D721Med (cell line): ENCODE measurements around the gene GUCY2C.
"Not testable (repeated sequence)": the region's sequence is repeated elsewhere in the genome, so short reads cannot be mapped to it uniquely, and the experiment has no call there.

ENCODE experiments used
- DNase-seq: peaks from one replicate; pipeline ENCODE4 v3.0.0; 2011; ENCODE audit warnings: low spot score; ENCODE audit not compliant: insufficient read length
- FAIRE-seq: peaks from 2 replicates; lab custom pipeline; 2011; peaks lifted over from hg19 to GRCh38; lab: Jason Lieb, UNC
- TF ChIP-seq, protein P1 (sequence below): IDR thresholded peaks from 2 replicates; pipeline ENCODE4 v1.5.1; 2012; ENCODE audit warnings: mild to moderate bottlenecking, control low read depth; ENCODE audit not compliant: insufficient read depth; ENCODE audit errors: missing control alignments

GUCY2C gene

DNA sequence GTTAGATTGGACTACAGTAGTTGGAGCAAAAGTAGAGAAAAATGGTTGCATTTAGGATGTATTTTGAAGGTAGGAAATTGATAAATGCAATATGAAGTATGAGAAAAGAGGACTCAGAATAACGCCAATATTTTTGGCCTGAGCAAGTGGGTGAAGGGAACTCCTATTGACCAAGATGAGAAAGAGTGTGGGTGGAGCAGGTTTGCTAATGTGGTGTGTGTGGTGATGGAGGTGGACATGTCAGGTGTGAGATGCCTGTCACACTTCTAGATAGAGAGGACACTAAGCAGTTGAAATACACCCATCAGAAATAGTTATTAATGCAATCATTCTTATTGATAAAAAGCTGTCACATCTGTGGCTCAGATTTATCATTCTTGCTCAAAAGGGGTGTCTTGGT lies 7.3 kb downstream of the GUCY2C start:
- DNase-seq: no peak
- TF ChIP-seq, protein P1, sequence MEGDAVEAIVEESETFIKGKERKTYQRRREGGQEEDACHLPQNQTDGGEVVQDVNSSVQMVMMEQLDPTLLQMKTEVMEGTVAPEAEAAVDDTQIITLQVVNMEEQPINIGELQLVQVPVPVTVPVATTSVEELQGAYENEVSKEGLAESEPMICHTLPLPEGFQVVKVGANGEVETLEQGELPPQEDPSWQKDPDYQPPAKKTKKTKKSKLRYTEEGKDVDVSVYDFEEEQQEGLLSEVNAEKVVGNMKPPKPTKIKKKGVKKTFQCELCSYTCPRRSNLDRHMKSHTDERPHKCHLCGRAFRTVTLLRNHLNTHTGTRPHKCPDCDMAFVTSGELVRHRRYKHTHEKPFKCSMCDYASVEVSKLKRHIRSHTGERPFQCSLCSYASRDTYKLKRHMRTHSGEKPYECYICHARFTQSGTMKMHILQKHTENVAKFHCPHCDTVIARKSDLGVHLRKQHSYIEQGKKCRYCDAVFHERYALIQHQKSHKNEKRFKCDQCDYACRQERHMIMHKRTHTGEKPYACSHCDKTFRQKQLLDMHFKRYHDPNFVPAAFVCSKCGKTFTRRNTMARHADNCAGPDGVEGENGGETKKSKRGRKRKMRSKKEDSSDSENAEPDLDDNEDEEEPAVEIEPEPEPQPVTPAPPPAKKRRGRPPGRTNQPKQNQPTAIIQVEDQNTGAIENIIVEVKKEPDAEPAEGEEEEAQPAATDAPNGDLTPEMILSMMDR: no peak
- no peak for FAIRE-seq

DNA sequence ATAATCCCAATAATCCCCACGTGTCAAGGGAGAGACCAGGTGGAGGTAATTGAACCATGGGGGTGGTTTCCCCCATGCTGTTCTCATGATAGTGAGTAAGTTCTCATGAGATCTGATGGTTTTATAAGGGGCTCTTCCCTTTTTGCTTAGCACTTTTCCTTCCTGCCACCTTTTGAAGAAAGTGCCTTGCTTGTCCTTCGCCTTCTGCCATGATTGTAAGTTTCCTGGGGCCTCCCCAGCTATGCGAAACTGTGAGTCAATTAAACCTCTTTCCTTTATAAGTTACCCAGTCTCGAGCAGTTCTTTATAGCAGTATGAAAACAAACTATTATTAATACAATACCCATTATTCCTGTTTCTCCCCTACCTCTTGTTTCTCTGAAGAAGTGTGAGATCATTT lies 14.2 kb downstream of the GUCY2C start:
- not testable (repeated sequence) for DNase-seq, FAIRE-seq

DNA sequence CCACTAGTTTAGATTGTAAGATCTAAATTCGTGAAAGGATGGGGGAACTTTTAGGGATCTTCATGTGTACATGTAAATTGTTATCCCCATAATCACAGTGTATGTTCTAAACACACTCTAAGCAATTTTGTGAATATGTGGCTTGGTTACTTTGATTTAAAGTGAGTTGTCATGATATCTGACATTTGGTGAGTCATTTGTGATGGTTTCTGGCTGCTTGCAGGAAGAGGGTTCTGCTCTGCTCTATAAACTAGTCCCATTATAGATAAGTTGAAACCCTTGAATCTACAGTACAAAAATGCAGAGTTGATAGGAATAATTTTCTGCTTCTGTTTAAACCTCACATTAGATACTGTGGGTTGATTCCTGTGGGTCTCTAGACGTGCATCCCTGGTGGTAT lies 14.8 kb downstream of the GUCY2C start:
- TF ChIP-seq, protein P1: no peak
- no peak for DNase-seq
- no peak for FAIRE-seq

DNA sequence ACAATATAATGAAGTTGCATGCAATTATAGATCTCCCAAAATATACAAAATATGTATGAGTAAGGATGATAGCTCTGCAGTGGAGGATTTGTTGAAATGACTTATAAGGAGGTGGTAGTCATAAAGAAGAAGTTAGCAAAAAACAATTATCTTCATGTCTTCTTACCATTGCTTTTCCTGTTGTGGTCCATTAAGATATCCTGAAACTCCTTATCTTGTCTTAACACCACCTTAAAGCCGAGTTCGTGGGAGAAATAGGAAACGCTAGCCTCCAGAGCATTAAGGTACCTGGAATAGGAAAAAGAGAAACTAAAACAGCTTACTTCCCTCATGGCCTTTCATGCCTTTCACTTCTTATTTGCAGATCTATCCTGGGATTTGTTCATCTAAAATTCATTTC lies 15.2 kb downstream of the GUCY2C start:
- FAIRE-seq (no peak), DNase-seq (no peak)
- TF ChIP-seq, protein P1: no peak

DNA sequence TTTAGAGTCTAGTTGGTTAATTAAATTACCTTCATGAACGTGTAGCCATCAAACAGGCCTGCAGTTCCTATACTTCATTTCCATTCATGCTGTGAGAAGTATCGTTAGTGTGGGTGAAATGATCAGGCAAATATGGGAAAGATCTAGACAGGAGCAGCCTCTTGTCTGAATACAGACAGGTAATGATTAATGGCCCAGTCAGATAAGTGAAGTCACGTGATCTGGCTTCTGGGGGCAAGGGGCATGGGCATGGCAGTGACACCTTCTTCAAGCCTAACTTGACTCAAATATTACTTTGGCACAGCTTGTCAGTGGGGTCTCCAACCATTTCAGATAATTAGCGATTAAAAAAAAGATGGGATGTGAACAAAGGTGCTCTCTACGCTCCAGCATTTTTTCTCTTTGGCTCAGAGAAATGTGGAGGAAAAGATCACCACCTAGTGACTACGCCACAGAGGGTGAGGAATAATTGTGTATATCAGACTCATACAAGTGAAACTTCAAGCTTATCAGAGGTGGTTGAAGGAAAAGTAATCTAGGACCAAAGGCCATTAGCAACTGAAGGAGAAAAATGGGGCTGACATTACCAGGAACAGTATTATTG lies 17.8 kb downstream of the GUCY2C start:
- TF ChIP-seq, protein P1: no peak
- FAIRE-seq: no peak
- no peak for DNase-seq

DNA sequence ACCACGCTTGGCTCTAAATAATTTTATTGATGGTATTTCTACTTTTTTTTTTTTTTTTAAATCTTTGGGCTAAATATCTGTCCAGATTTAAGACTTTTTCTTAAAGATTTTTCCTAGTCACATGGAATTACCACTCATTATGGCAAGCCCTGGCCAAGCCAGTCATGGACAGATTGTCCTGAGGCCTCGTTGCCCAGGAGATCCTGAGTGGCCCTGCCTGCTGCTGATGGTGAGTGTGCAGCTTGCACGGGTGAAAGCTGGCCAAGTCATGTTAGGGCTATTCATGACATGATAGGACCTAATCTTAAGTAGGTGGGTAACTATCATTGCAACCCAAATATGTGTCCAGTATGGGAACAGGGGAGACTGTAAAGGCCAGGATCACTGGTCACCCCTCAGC lies 27.8 kb downstream of the GUCY2C start:
- DNase-seq (no peak), FAIRE-seq (no peak)
- TF ChIP-seq, protein P1: no peak

DNA sequence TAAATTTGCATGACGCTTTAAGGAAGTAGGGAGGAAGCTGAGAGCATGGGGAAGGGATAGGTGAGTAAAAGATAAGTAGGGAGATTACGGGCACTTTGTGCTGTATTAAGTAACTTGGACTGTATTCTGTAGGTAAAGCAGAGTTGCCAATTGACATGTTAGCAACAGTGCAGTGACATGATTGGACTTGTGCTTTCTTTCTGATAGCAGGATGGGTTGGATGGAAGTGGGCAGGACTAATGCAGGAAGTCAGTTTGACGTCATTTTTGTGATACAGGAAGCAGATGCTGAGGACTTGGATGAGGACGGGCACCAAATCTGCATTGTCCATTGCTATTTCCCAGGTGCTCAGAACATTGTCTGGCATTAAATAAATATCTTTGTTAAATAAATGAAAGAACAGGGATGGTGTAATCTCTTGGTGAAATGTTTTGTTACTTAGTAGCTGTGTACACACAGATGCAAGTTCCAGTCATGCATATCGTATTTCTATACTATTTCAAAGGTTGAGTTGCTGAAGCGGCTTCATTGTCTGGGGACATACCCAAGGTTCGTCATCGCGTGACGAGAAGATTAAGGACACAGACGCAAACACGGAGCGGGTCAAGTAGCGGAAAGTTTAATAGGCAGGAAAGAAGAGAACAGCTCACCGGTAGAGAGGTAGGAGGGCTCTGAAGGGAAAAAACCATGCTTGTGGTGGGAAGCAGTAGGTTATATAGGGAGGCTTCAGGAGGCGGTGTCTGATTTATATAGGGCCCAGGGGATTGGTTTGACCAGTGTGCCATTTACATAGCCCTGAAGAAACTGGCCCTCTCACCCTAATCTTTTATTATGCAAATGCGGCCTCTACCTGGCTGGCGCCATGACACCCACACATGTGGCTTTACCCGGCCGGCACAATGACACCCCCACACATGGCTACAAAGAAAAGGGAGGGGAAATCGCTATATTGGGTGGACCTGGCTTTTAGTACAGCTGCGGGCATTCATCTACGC lies 30.7 kb downstream of the GUCY2C start:
- no peak for FAIRE-seq
- TF ChIP-seq, protein P1: no peak
- DNase-seq: no peak
